ENCODE data around the gene ISYNA1.

DNA sequence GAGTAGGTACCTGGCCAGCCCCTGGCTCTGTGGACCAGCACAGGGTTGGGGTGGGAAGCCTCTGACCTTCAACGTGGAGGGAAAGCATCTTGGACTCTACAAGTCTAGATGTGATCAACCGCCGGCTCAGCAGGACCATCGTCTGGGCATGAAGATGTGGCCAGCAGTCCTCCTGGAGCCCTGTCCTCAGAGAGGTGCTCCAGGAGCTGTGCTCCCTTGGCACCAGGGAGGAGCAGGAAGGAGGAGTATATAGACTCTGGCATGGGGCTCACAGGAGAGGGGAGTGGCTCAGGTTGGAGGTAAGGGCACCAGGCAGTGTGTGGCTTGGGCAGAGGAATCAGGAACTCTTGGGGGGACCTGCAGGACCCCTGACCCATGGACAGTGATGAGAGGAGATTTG lies 18.3 kb upstream of the ISYNA1 start:
- TF ChIP-seq CTCF (IDR thresholded peaks at IDR 0.05; ENCODE audit: low read depth, low read length, missing input control) (no peak), RAD21 (IDR thresholded peaks at IDR 0.05) (no peak), MAX (IDR thresholded peaks at IDR 0.05) (no peak), YY1 (IDR thresholded peaks at IDR 0.05) (no peak), FOXA1 (IDR thresholded peaks at IDR 0.05) (no peak), REST (IDR thresholded peaks at IDR 0.05) (no peak), GABPA (IDR thresholded peaks at IDR 0.05 in 1 of 2, conservative IDR thresholded peaks at IDR 0.05 in 1 of 2) (no peak), ATF3 (IDR thresholded peaks at IDR 0.05) (no peak), JUND (IDR thresholded peaks at IDR 0.05) (no peak), RXRA (IDR thresholded peaks at IDR 0.05) (no peak), EGR1 (IDR thresholded peaks at IDR 0.05; ENCODE audit: low read depth in 2 of 2) (no peak), TAF1 (conservative IDR thresholded peaks at IDR 0.05) (no peak)

Data from liver (tissue), 3 donors.